AG09319 (cell line): ENCODE data around the gene ARL15.

Experiments
- DNase-seq: peaks from one replicate; pipeline ENCODE4 v3.0.0-alpha.2; 2010; ENCODE audit warnings: low read depth; ENCODE audit errors: extremely low read depth
- CTCF ChIP-seq: IDR thresholded peaks from 2 replicates; pipeline ENCODE4 v1.5.1; 2011; ENCODE audit warnings: low read depth, mild to moderate bottlenecking, inconsistent platforms, low read length, moderate library complexity

The ARL15 gene

GRCh38 chr5:54002779-54003178 lies 307.6 kb downstream of the ARL15 start:
- TF ChIP-seq CTCF = no peak
- no peak for DNase-seq

- DNase-seq = no peak
Measured at GRCh38 chr5:54001976-54002775, 308.2 kb downstream of the ARL15 start.

GRCh38 chr5:54000011-54000410 lies 310.4 kb downstream of the ARL15 start:
- no peak for TF ChIP-seq CTCF
- no peak for DNase-seq

More at GRCh38 chr5:54001976-54002775, 308.2 kb downstream of the ARL15 start:
- no peak for TF ChIP-seq CTCF

GRCh38 chr5:53997736-53998627 lies 312.4 kb downstream of the ARL15 start:
- DNase-seq = no peak
- TF ChIP-seq CTCF = no peak

GRCh38 chr5:53996008-53996407 lies 314.4 kb downstream of the ARL15 start:
- TF ChIP-seq CTCF = no peak
- DNase-seq = no peak

GRCh38 chr5:53994148-53994547 lies 316.2 kb downstream of the ARL15 start:
- peak; percentile 42 for DNase-seq

More at GRCh38 chr5:53994148-53994547, 316.2 kb downstream of the ARL15 start:
- no peak for TF ChIP-seq CTCF
